Esophagus squamous epithelium (tissue), 4 donors: ENCODE measurements around the gene IFRD2.

Experiments used
- POLR2A ChIP-seq, 4 donors: fragments of 450-650 bp; IDR thresholded peaks; one replicate each; pipeline ENCODE4 v1.6.1; 2017; ENCODE audit warnings: antibody characterized with exemption in 4 of 4, mild to moderate bottlenecking in 4 of 4, moderate library complexity in 3 of 4
- TF ChIP-seq, protein P1 (sequence below), 6 experiments: fragments of 450-650 bp in 4 of 6; fragments of 200-600 bp in 2 of 6; sonication (generic) in 2 of 6; IDR thresholded peaks; one replicate each; pipeline ENCODE4 v1.5.1; 2016 to 2019; ENCODE audit warnings: antibody characterized with exemption in 6 of 6, mild to moderate bottlenecking in 4 of 6, moderate library complexity in 4 of 6

- TF ChIP-seq, protein P1, sequence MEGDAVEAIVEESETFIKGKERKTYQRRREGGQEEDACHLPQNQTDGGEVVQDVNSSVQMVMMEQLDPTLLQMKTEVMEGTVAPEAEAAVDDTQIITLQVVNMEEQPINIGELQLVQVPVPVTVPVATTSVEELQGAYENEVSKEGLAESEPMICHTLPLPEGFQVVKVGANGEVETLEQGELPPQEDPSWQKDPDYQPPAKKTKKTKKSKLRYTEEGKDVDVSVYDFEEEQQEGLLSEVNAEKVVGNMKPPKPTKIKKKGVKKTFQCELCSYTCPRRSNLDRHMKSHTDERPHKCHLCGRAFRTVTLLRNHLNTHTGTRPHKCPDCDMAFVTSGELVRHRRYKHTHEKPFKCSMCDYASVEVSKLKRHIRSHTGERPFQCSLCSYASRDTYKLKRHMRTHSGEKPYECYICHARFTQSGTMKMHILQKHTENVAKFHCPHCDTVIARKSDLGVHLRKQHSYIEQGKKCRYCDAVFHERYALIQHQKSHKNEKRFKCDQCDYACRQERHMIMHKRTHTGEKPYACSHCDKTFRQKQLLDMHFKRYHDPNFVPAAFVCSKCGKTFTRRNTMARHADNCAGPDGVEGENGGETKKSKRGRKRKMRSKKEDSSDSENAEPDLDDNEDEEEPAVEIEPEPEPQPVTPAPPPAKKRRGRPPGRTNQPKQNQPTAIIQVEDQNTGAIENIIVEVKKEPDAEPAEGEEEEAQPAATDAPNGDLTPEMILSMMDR (IDR thresholded peaks at IDR 0.05): no peak
- no peak for TF ChIP-seq POLR2A (IDR thresholded peaks at IDR 0.05)
Observed at GRCh38 chr3:50239649-50240048, 52.6 kb downstream of the IFRD2 start.
